DOHH2 (cell line): ENCODE measurements around the gene TFPI2.

Experiments used
- H3F3A ChIP-seq: fragments of 200-600 bp; sonication (generic), shearing (Covaris generic); 2 replicates; pipeline ENCODE4 v1.6.0; 2016; ENCODE audit warnings: antibody characterized with exemption, mild to moderate bottlenecking; ENCODE audit not compliant: control insufficient read depth, insufficient read depth
- H3K27ac ChIP-seq: fragments of 200-600 bp; sonication (generic); 2 replicates; pipeline ENCODE4 v1.5.1; 2014; ENCODE audit warnings: low read depth, mild to moderate bottlenecking, low read length, moderate library complexity
- H3K27me3 ChIP-seq: fragments of 200-600 bp; sonication (generic); 2 replicates; pipeline ENCODE4 v1.6.1; 2014; ENCODE audit warnings: mild to moderate bottlenecking, low read length, mixed read lengths; ENCODE audit not compliant: control insufficient read depth
- H3K36me3 ChIP-seq: fragments of 200-600 bp; sonication (generic); 2 replicates; pipeline ENCODE4 v1.6.1; 2014; ENCODE audit warnings: mild to moderate bottlenecking, low read length, moderate library complexity, mixed read lengths; ENCODE audit not compliant: control insufficient read depth
- H3K4me1 ChIP-seq: fragments of 200-600 bp; sonication (generic); 2 replicates; pipeline ENCODE4 v1.6.1; 2014; ENCODE audit warnings: mild to moderate bottlenecking, low read length, mixed read lengths; ENCODE audit not compliant: control insufficient read depth
- H3K4me2 ChIP-seq: fragments of 200-600 bp; sonication (generic); 2 replicates; pipeline ENCODE4 v1.6.0; 2014; ENCODE audit warnings: mild to moderate bottlenecking, low read length, moderate library complexity
- H3K4me3 ChIP-seq: fragments of 200-600 bp; sonication (generic); 2 replicates; pipeline ENCODE4 v1.5.1; 2014; ENCODE audit warnings: mild to moderate bottlenecking, low read length, mixed read lengths
- H3K79me2 ChIP-seq: fragments of 200-600 bp; sonication (generic); 2 replicates; pipeline ENCODE4 v1.6.1; 2014; ENCODE audit warnings: mild to moderate bottlenecking, low read length, mixed read lengths; ENCODE audit not compliant: control insufficient read depth
- H3K9me2 ChIP-seq: fragments of 200-600 bp; sonication (generic); replicated peaks from 2 replicates; pipeline ENCODE4 v1.6.1; 2014; ENCODE audit warnings: mild to moderate bottlenecking, low read length, mixed read lengths; ENCODE audit not compliant: control insufficient read depth
- H3K9me3 ChIP-seq: fragments of 200-600 bp; sonication (generic); 2 replicates; pipeline ENCODE4 v1.6.1; 2014; ENCODE audit warnings: antibody characterized with exemption, low read length, mixed read lengths; ENCODE audit not compliant: control insufficient read depth, insufficient read depth
- H4K20me1 ChIP-seq: fragments of 200-600 bp; sonication (generic); 2 replicates; pipeline ENCODE4 v1.6.0; 2014; ENCODE audit warnings: low read depth, mild to moderate bottlenecking, antibody characterized with exemption, low read length, moderate library complexity; ENCODE audit not compliant: control insufficient read depth, insufficient read depth
- CTCF ChIP-seq: fragments of 200-600 bp; sonication (generic); IDR thresholded peaks from one replicate; pipeline ENCODE4 v1.5.1; 2014; ENCODE audit warnings: antibody characterized with exemption, mild to moderate bottlenecking, low read depth, low read length; ENCODE audit not compliant: poor library complexity, severe bottlenecking
- EZH2phosphoT487 ChIP-seq: fragments of 200-600 bp; sonication (generic); IDR thresholded peaks from 2 replicates; pipeline ENCODE4 v1.6.1; 2017; ENCODE audit warnings: borderline replicate concordance, mild to moderate bottlenecking, antibody characterized with exemption, low read length, moderate library complexity, mixed read lengths

Gene TFPI2

GRCh38 chr7:93894426-93894825 lies 3.9 kb upstream of the TFPI2 start:
- Histone ChIP-seq H3K79me2 (no peaks in the 10 kb centered on the region), H4K20me1 (no peaks in the 10 kb centered on the region), H3F3A (no peaks in the 10 kb centered on the region), H3K4me1 (peaks cover 19% of the 10 kb centered on the region), H3K4me2 (no peak overlapping the region), H3K27me3 (peaks cover 48% of the 10 kb centered on the region), H3K9me2 (no peaks in the 10 kb centered on the region), H3K27ac (no peak overlapping the region), H3K36me3 (no peaks in the 10 kb centered on the region), H3K9me3 (no peaks in the 10 kb centered on the region), H3K4me3 (no peak overlapping the region)
- TF ChIP-seq CTCF (no peak), EZH2phosphoT487 (no peak)

- peak; percentile 10 for TF ChIP-seq CTCF
- TF ChIP-seq EZH2phosphoT487 = peak; percentile 64; the same call in 1 of the 2 replicates
- peaks cover 19% of the 10 kb centered on the region for H3K4me1 ChIP-seq
- H3K9me3 ChIP-seq = no peaks in the 10 kb centered on the region
- H3K27me3 ChIP-seq = peaks cover 48% of the 10 kb centered on the region
- H3F3A ChIP-seq = no peaks in the 10 kb centered on the region
- H4K20me1 ChIP-seq = no peaks in the 10 kb centered on the region
- H3K36me3 ChIP-seq = no peaks in the 10 kb centered on the region
- peak overlapping the region; percentile 68 for H3K4me3 ChIP-seq
- no peaks in the 10 kb centered on the region for H3K79me2 ChIP-seq
- H3K27ac ChIP-seq = no peak overlapping the region
- peak overlapping the region; percentile 77 for H3K4me2 ChIP-seq
- no peaks in the 10 kb centered on the region for H3K9me2 ChIP-seq
Measured at GRCh38 chr7:93890041-93890463, 501 bp downstream of the TFPI2 start.

GRCh38 chr7:93889261-93889660 lies 1.3 kb downstream of the TFPI2 start:
- Histone ChIP-seq H3K79me2 (no peaks in the 10 kb centered on the region), H4K20me1 (no peaks in the 10 kb centered on the region), H3K27me3 (peaks cover 48% of the 10 kb centered on the region), H3K9me3 (no peaks in the 10 kb centered on the region), H3K4me3 (no peak overlapping the region), H3K36me3 (no peaks in the 10 kb centered on the region), H3K4me1 (peaks cover 19% of the 10 kb centered on the region), H3K4me2 (no peak overlapping the region), H3K9me2 (no peaks in the 10 kb centered on the region), H3K27ac (no peak overlapping the region), H3F3A (no peaks in the 10 kb centered on the region)
- TF ChIP-seq EZH2phosphoT487 (no peak), CTCF (no peak)
